Immature natural killer cell (primary cell): ENCODE results near the gene GLB1L. TPM values are rescaled to one million over a fixed set of nuclear protein-coding genes. Genes with fewer than 3 reads are reported as not detected.

ENCODE experiments used
- DNase-seq, 3 donors: peaks; one replicate each; pipeline ENCODE4 v3.0.0; 2022; ENCODE audit warnings: mixed read lengths in 1 of 3
- H3K27ac Mint-ChIP-seq, 6 donors: one replicate each; pipeline ENCODE4 v1.8.0; 2020; ENCODE audit warnings: mixed read lengths in 6 of 6, mild to moderate bottlenecking in 5 of 6, inconsistent platforms in 4 of 6, moderate library complexity in 3 of 6
- H3K27me3 Mint-ChIP-seq, 3 donors: one replicate each; pipeline ENCODE4 v1.8.0; 2020 to 2021; ENCODE audit warnings: low read depth in 3 of 3, mild to moderate bottlenecking in 3 of 3, mixed read lengths in 3 of 3, moderate library complexity in 3 of 3, inconsistent platforms in 1 of 3
- H3K36me3 Mint-ChIP-seq, 3 donors: one replicate each; pipeline ENCODE4 v1.8.0; 2020; ENCODE audit warnings: mixed read lengths in 3 of 3, inconsistent platforms in 2 of 3, mild to moderate bottlenecking in 2 of 3
- H3K4me1 Mint-ChIP-seq, 2 donors: one replicate each; pipeline ENCODE4 v1.8.0; 2020; ENCODE audit warnings: inconsistent platforms in 2 of 2, mild to moderate bottlenecking in 2 of 2, mixed read lengths in 2 of 2, moderate library complexity in 1 of 2
- H3K4me3 Mint-ChIP-seq, 5 donors: one replicate each; pipeline ENCODE4 v1.8.0; 2020; ENCODE audit warnings: mild to moderate bottlenecking in 5 of 5, mixed read lengths in 5 of 5, inconsistent platforms in 3 of 5, moderate library complexity in 3 of 5
- H3K9me3 Mint-ChIP-seq, 6 donors: one replicate each; pipeline ENCODE4 v1.8.0; 2020; ENCODE audit warnings: mild to moderate bottlenecking in 6 of 6, mixed read lengths in 6 of 6, inconsistent platforms in 4 of 6, moderate library complexity in 3 of 6
- polyA plus RNA-seq, 3 donors: library from polyadenylated mRNA; unstranded; fragments of 300-500 nt; fragmentation: Illumina TruSeq; gene quantifications; one replicate each; pipeline ENCODE4 v1.2.3, GENCODE V29; 2021

The GLB1L gene
- polyA plus RNA-seq, 3 donors from 2014 or later, result 0.44 to 1.0 TPM; not detected in 1

- Mint-ChIP-seq H3K36me3 (peaks cover 20 to 40% (median 20%) of the 10 kb centered on the region in 3 donors), H3K27ac (peak overlapping the region in 1 of 6 donors; percentile 10), H3K9me3 (peaks cover 0 to 1% (median 0%) of the 10 kb centered on the region in 6 donors), H3K4me3 (peak overlapping the region in 2 of 5 donors; percentile 1 to 33), H3K4me1 (peaks cover 22 to 30% of the 10 kb centered on the region in 2 donors), H3K27me3 (peaks cover 8 to 13% (median 8%) of the 10 kb centered on the region in 3 donors)
- DNase-seq, result no peak
Observed at GRCh38 chr2:219220652-219221402, 24.4 kb downstream of the GLB1L start.

GRCh38 chr2:219219784-219220532, 25.3 kb downstream of the GLB1L start:
- peak overlapping the region; percentile 15 to 56 (median 37) for H3K4me3 Mint-ChIP-seq
- no peak for DNase-seq
- peaks cover 0 to 1% (median 0%) of the 10 kb centered on the region in 6 donors for H3K9me3 Mint-ChIP-seq
- H3K27ac Mint-ChIP-seq, result peak overlapping the region in 3 of 6 donors; percentile 39 to 73 (median 67)
- H3K27me3 Mint-ChIP-seq, result peaks cover 8 to 13% (median 8%) of the 10 kb centered on the region in 3 donors
- peaks cover 18 to 23% of the 10 kb centered on the region in 2 donors for H3K4me1 Mint-ChIP-seq
- H3K36me3 Mint-ChIP-seq, result peaks cover 16 to 35% (median 18%) of the 10 kb centered on the region in 3 donors

- Mint-ChIP-seq H3K4me1 (peaks cover 17 to 20% of the 10 kb centered on the region in 2 donors), H3K27ac (peak within 1 kb of the TSS; percentile 70 to 94 (median 76)), H3K36me3 (peaks cover 8 to 26% (median 11%) of the 10 kb centered on the region in 3 donors), H3K9me3 (peaks cover 0 to 1% (median 0%) of the 10 kb centered on the region in 6 donors), H3K4me3 (peak within 1 kb of the TSS; percentile 78 to 89 (median 82)), H3K27me3 (peaks cover 8 to 13% (median 8%) of the 10 kb centered on the region in 3 donors)
- peak; percentile 81 to 84 (median 82) for DNase-seq
Observed at GRCh38 chr2:219218732-219219701, 26.2 kb downstream of the GLB1L start, which contains the start of gene ABCB6. ABCB6 (minus strand) TSS chr2:219218958; CDS start chr2:219218673, 285 bp downstream.

DNA sequence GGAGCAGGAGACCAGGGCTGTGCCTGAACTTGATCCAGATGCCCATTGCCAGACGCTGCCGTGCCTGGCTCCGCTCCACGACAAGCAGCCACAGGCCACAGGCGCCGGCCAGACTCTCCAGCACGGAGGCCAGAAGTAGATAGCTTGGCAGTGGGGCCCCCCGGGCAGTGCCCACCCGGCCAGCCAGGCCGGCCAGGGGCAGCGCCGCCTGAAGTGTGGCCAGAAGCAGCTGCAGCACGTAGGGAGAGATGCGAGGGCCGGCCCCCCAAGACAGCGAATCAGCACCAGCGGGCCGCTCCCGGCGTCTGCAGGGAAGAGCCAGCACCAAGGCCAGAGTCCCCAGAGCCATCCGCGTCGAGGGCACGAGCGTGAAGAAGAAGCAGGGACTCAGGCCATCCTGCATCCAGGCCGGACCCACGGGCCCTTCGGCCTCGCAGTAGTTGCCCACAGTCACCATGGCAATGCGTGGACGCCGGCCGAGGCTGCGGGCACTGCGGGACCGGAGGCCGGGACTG, 27.0 kb downstream of the GLB1L start:
- Mint-ChIP-seq H3K4me1 (peaks cover 17 to 20% of the 10 kb centered on the region in 2 donors), H3K4me3 (peak overlapping the region; percentile 78 to 89 (median 82)), H3K9me3 (peaks cover 0 to 1% (median 0%) of the 10 kb centered on the region in 6 donors), H3K36me3 (peaks cover 5 to 18% (median 8%) of the 10 kb centered on the region in 3 donors), H3K27me3 (peaks cover 8 to 13% (median 9%) of the 10 kb centered on the region in 3 donors), H3K27ac (peak overlapping the region; percentile 55 to 94 (median 73))
- DNase-seq, result no peak

- DNase-seq, result no peak
- no peak overlapping the region for H3K27ac Mint-ChIP-seq
- peaks cover 8 to 11% (median 9%) of the 10 kb centered on the region in 3 donors for H3K27me3 Mint-ChIP-seq
- peaks cover 19 to 22% of the 10 kb centered on the region in 2 donors for H3K4me1 Mint-ChIP-seq
- H3K36me3 Mint-ChIP-seq, result peaks cover 3 to 7% (median 4%) of the 10 kb centered on the region in 3 donors
- H3K9me3 Mint-ChIP-seq, result peaks cover 0 to 1% (median 0%) of the 10 kb centered on the region in 6 donors
- peak overlapping the region in 2 of 5 donors; percentile 39 to 43 for H3K4me3 Mint-ChIP-seq
Observed at GRCh38 chr2:219216535-219216915, 28.7 kb downstream of the GLB1L start.

- H3K27ac Mint-ChIP-seq, result no peak overlapping the region
- H3K27me3 Mint-ChIP-seq, result peaks cover 8 to 11% (median 9%) of the 10 kb centered on the region in 3 donors
- peaks cover 24 to 27% of the 10 kb centered on the region in 2 donors for H3K4me1 Mint-ChIP-seq
- no peak overlapping the region for H3K4me3 Mint-ChIP-seq
- DNase-seq, result no peak
- peaks cover 0 to 3% (median 0%) of the 10 kb centered on the region in 3 donors for H3K36me3 Mint-ChIP-seq
- H3K9me3 Mint-ChIP-seq, result peaks cover 0 to 1% (median 0%) of the 10 kb centered on the region in 6 donors
Observed at GRCh38 chr2:219215871-219216534, 29.2 kb downstream of the GLB1L start.

DNA sequence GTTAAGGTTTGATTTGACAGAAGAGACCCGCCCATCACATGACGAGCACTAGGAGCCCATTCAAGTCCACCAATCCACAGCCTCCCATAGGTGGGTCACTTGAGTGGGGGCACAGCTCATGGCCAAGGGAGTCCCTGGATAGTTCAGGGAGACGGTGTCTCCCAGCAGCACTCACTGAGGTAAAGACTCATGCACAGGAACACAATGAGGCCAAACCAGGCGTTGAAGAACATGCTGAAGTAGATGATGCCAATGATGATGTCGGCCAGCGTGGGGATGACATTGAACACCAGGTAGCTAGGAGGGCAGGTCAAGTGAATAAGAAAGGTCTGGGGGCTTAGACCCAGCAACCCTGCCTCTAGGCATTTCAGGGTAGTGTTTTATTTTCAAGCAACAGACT, 30.5 kb downstream of the GLB1L start:
- Mint-ChIP-seq H3K36me3 (peaks cover 0 to 3% (median 0%) of the 10 kb centered on the region in 3 donors), H3K27ac (no peak overlapping the region), H3K9me3 (peaks cover 0 to 1% (median 0%) of the 10 kb centered on the region in 6 donors), H3K4me3 (no peak overlapping the region), H3K4me1 (peaks cover 33 to 37% of the 10 kb centered on the region in 2 donors), H3K27me3 (peaks cover 8 to 11% (median 9%) of the 10 kb centered on the region in 3 donors)
- DNase-seq, result no peak

DNA sequence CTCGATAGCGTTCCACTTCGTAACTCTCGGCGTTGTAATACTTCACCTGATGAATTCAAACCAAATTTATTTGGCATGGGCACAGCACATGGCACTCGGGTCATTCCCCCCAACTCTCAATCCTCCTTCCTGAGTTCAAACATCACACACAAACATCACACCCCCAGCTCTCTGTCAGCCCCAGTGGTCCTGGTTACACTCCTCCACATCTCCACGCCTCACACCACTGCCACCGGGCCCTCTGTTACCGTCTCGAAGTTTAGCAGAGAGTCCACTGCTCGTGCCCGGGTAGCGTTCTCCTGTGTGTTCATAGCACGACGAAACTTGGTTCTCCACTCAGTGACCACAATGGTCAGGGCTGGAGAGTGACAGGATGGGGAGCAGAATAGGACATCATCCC, 31.1 kb downstream of the GLB1L start:
- H3K27ac Mint-ChIP-seq, result peak overlapping the region in 1 of 6 donors; percentile 27
- peaks cover 0 to under 1% (median 0%) of the 10 kb centered on the region in 3 donors for H3K36me3 Mint-ChIP-seq
- peaks cover 0 to 1% (median 0%) of the 10 kb centered on the region in 6 donors for H3K9me3 Mint-ChIP-seq
- no peak for DNase-seq
- H3K27me3 Mint-ChIP-seq, result peaks cover 7 to 8% (median 8%) of the 10 kb centered on the region in 3 donors
- no peak overlapping the region for H3K4me3 Mint-ChIP-seq
- H3K4me1 Mint-ChIP-seq, result peaks cover 35 to 37% of the 10 kb centered on the region in 2 donors

DNA sequence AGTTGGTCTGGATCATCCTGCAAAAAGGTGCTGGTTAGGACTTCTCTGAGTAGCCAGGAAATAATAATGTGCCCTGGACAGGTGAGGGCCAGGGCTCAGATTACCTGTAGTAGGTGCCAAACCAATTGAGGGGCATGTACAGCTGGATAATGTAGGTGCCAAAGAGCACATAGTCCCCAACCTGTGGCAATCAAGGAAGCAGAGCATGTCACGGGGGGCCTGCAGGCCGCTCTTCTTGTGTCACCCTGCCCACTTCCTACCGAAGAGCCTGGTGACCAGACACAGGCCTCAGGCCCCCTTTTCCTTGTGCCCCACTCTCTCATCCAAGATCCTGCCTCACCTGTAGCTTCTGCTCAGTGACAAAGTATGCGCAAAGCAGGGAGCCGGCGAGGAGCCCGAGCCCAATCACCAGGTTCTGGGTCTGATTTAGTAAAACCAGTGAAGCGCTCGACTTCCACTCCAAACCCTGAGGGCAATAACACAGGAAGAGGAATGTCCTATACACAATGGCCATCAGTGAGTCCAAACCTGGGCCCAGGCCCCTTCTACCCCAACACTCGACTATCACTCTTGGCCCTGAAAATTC, 31.7 kb downstream of the GLB1L start:
- peaks cover 32 to 39% of the 10 kb centered on the region in 2 donors for H3K4me1 Mint-ChIP-seq
- peaks cover 0 to 1% (median 0%) of the 10 kb centered on the region in 6 donors for H3K9me3 Mint-ChIP-seq
- DNase-seq, result no peak
- peak overlapping the region in 1 of 6 donors; percentile 27 for H3K27ac Mint-ChIP-seq
- peaks cover 0 to 6% (median 0%) of the 10 kb centered on the region in 3 donors for H3K36me3 Mint-ChIP-seq
- peaks cover 4 to 8% (median 8%) of the 10 kb centered on the region in 3 donors for H3K27me3 Mint-ChIP-seq
- no peak overlapping the region for H3K4me3 Mint-ChIP-seq

DNA sequence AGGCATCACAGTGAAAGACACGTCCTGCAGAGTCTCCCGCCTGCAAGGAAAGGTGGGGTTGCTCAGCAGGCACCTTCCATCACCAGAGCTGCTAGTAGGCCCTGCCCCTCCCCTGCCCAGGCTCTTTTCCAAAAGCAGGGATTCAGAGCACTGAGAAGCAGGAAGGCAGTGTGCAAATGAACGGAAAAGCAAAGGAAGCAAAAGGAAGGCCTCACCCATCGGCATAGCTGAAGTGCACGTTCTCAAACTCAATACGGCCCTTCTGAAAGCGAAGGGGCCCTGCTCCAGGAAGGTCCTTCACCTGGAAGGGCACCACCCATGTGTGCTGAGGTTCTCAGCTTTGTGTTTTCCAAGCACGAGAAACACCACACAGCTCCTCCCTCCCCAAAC, 32.2 kb downstream of the GLB1L start:
- Mint-ChIP-seq H3K36me3 (peaks cover 0 to 10% (median 0%) of the 10 kb centered on the region in 3 donors), H3K4me3 (no peak overlapping the region), H3K4me1 (peaks cover 34 to 41% of the 10 kb centered on the region in 2 donors), H3K9me3 (peaks cover 0 to 1% (median 0%) of the 10 kb centered on the region in 6 donors), H3K27ac (no peak overlapping the region), H3K27me3 (peaks cover 4 to 7% (median 6%) of the 10 kb centered on the region in 3 donors)
- DNase-seq, result no peak

GRCh38 chr2:219210886-219211362, 34.3 kb downstream of the GLB1L start:
- Mint-ChIP-seq H3K4me1 (peaks cover 38 to 49% of the 10 kb centered on the region in 2 donors), H3K9me3 (peaks cover 0 to 1% (median 0%) of the 10 kb centered on the region in 6 donors), H3K4me3 (peak overlapping the region in 3 of 5 donors; percentile 70 to 72 (median 71)), H3K27ac (peak overlapping the region; percentile 89 to 95 (median 92)), H3K36me3 (peaks cover 0 to 10% (median 0%) of the 10 kb centered on the region in 3 donors), H3K27me3 (peaks cover 0 to 6% (median 0%) of the 10 kb centered on the region in 3 donors)
- no peak for DNase-seq
